Stimulated activated CD4-positive, alpha-beta T cell treated with anti-CD3 and anti-CD28 coated beads, Interleukin-2, amount 100 ng/mL, for 24 hours (primary cell): ENCODE data around the gene HBD.

Experiments used
- DNase-seq, 2 donors: peaks; one replicate each; pipeline ENCODE4 v3.0.0-alpha.2; 2020

The HBD gene

DNA sequence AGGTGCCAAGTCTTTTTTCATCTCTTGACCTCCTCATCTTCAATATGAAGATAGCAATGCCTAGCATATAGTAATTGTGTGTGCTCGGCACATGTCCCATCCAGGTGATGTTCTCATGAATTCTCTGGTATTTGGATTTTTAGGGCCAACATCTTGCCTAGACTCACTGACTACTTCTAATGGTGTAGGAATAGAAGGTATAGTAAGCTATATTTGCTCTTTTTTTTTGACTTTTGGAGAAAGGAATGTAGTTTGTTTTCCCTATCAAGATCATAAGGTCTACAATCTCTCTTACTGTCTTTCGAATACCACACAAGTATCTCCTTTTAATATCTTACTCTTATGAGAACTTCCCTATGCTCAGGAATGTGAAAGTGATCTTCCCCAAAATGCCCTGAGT is 3.2 kb downstream of the HBD start:
- DNase-seq = no peak

DNA sequence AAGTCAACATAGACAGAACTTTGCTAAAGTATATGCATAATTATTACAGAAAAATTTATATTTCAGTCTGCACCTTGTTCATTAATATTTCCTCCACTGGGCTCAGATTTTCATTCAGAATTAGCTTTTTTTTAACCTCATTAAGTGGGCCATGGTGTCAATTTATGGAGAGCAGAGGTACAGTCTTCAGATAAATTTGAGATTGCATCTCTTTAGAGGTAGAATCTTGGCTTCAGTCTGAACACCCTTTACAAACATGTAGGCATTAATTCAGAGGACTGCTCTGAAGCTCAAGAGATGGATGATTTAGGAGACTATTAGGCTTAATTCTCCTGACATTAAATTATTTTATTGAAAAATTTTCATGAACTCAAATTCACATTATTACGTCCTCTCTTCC is 4.0 kb downstream of the HBD start:
- no peak for DNase-seq

GRCh38 chr11:5229796-5230195 is 4.5 kb downstream of the HBD start:
- DNase-seq = no peak

- DNase-seq = no peak
Measured at GRCh38 chr11:5229356-5229755, 4.9 kb downstream of the HBD start.

GRCh38 chr11:5228124-5228523 is 6.2 kb downstream of the HBD start:
- no peak for DNase-seq

DNA sequence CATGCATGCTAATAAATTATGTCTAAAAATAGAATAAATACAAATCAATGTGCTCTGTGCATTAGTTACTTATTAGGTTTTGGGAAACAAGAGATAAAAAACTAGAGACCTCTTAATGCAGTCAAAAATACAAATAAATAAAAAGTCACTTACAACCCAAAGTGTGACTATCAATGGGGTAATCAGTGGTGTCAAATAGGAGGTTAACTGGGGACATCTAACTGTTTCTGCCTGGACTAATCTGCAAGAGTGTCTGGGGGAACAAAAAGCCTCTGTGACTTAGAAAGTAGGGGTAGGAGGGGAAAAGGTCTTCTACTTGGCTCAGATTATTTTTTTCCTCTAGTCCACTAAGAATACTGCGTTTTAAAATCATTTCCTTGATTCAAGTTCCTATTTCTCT is 6.6 kb downstream of the HBD start:
- no peak for DNase-seq

DNA sequence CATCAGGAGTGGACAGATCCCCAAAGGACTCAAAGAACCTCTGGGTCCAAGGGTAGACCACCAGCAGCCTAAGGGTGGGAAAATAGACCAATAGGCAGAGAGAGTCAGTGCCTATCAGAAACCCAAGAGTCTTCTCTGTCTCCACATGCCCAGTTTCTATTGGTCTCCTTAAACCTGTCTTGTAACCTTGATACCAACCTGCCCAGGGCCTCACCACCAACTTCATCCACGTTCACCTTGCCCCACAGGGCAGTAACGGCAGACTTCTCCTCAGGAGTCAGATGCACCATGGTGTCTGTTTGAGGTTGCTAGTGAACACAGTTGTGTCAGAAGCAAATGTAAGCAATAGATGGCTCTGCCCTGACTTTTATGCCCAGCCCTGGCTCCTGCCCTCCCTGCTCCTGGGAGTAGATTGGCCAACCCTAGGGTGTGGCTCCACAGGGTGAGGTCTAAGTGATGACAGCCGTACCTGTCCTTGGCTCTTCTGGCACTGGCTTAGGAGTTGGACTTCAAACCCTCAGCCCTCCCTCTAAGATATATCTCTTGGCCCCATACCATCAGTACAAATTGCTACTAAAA is 7.5 kb downstream of the HBD start, which contains the start of gene HBB:
TSS of gene HBB (minus strand) at position 340 of the 579 bp plus-strand sequence. CDS start at position 290, 50 bp downstream.
- DNase-seq = no peak

DNA sequence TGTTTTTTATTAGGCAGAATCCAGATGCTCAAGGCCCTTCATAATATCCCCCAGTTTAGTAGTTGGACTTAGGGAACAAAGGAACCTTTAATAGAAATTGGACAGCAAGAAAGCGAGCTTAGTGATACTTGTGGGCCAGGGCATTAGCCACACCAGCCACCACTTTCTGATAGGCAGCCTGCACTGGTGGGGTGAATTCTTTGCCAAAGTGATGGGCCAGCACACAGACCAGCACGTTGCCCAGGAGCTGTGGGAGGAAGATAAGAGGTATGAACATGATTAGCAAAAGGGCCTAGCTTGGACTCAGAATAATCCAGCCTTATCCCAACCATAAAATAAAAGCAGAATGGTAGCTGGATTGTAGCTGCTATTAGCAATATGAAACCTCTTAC is 8.8 kb downstream of the HBD start:
- DNase-seq = no peak

DNA sequence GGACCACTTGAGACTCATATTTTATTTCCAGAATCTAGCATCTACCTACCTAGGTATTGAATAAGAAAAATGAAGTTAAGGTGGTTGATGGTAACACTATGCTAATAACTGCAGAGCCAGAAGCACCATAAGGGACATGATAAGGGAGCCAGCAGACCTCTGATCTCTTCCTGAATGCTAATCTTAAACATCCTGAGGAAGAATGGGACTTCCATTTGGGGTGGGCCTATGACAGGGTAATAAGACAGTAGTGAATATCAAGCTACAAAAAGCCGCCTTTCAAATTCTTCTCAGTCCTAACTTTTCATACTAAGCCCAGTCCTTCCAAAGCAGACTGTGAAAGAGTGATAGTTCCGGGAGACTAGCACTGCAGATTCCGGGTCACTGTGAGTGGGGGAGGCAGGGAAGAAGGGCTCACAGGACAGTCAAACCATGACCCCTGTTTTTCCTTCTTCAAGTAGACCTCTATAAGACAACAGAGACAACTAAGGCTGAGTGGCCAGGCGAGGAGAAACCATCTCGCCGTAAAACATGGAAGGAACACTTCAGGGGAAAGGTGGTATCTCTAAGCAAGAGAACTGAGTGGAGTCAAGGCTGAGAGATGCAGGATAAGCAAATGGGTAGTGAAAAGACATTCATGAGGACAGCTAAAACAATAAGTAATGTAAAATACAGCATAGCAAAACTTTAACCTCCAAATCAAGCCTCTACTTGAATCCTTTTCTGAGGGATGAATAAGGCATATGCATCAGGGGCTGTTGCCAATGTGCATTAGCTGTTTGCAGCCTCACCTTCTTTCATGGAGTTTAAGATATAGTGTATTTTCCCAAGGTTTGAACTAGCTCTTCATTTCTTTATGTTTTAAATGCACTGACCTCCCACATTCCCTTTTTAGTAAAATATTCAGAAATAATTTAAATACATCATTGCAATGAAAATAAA is 9.5 kb downstream of the HBD start:
- no peak for DNase-seq

- no peak for DNase-seq
Measured at GRCh38 chr11:5223686-5224085, 10.6 kb downstream of the HBD start.

- DNase-seq = no peak
Measured at GRCh38 chr11:5223146-5223545, 11.1 kb downstream of the HBD start.

GRCh38 chr11:5210376-5210885 is 23.9 kb downstream of the HBD start:
- no peak for DNase-seq

GRCh38 chr11:5204787-5205186 is 29.5 kb downstream of the HBD start:
- DNase-seq = no peak

DNA sequence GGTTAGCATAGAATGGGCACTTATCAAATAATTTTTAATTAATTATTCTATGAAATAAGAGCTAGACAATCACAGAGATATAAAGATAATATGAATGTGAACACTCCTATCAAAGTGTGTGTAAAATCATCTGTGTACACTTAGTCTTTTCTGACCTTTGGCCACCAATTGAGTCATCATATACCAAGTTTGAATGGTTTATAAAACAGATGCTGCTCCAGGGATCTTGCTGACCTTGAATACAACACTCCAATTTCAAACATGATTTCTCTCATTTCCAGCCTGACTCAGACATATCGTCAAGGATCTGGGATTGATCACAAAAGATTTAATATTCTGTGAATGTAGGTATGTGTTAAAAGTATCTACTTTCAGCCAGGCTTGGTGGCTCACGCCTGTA is 30.9 kb downstream of the HBD start:
- DNase-seq = no peak

DNA sequence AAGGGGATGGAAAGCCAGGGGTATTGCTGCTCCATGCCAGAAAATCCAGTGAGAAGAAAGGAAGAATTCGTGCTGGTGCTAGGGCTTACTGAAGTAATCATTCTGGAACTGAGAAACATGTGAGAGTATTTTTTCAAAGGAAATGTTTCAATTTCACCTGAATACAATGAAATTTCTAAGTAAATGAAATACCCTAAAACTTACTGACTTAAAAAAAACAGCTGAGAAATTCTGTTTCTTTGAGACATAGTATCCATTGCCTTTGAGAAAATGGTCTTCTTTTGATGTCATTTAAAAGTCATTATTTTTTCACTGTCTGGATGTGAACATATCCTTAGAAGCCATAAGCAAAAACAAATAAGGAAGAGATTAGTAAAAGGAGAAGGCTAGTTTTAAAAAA is 33.7 kb downstream of the HBD start, which contains the start of gene OR51V1:
TSS of gene OR51V1 (minus strand) at position 101 of the 400 bp plus-strand sequence. CDS start at position 101, 0 bp downstream.
- no peak for DNase-seq

GRCh38 chr11:5198285-5198684 is 36.0 kb downstream of the HBD start:
- no peak for DNase-seq

- DNase-seq = no peak
Measured at GRCh38 chr11:5197536-5197935, 36.7 kb downstream of the HBD start.

- no peak for DNase-seq
Measured at GRCh38 chr11:5196731-5197130, 37.6 kb downstream of the HBD start.

DNA sequence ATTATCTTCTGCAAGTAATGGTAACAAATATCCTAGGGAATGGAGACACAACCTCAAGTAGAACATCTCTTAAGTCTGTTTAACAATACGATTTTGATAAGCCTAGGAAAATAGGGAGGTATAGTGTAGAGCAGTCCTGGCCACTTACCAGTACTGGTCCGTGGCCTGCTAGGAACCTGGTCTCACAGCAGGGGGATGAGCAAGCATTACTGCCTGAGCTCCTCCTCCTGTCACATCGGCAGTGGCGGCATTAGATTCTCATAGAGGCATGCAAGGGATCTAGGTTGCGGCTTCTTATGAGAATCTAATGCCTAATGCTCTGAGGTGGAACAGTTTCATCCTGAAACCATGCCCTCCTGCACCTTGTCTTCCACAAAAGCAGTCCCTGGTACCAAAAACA is 38.2 kb downstream of the HBD start:
- no peak for DNase-seq

DNA sequence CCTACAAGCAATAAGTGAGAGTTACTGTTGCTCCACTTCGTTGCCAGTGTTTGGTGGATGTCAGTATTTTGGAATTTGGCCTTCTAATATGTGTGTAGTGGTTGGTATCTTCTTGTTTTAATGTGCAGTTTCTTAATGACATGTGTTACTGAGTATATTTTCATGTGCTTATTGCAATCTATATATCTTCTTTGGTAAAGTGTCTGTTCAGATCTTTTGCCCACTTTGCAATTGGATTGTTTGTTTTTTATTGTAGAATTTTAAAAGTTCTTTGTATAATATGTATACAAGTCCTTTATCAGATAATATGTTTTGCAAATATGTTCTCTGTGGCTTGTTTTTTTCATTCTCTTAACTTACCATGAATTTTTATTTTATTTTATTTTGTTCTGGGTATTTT is 41.5 kb downstream of the HBD start:
- no peak for DNase-seq

- no peak for DNase-seq
Measured at GRCh38 chr11:5188201-5188600, 46.1 kb downstream of the HBD start.
